HUES64 (cell line): ENCODE results near the gene NT5DC2.

Source experiments
- H3K27ac ChIP-seq: 2 replicates; pipeline ENCODE4 v1.7.0; 2013; ENCODE audit warnings: low read depth, low read length, inconsistent platforms
- H3K27me3 ChIP-seq: 2 replicates; pipeline ENCODE4 v1.6.1; 2013; ENCODE audit warnings: mild to moderate bottlenecking, low read length; ENCODE audit not compliant: insufficient read depth
- H3K36me3 ChIP-seq: 2 replicates; pipeline ENCODE4 v1.6.1; 2013; ENCODE audit warnings: mild to moderate bottlenecking, low read length; ENCODE audit not compliant: insufficient read depth
- H3K4me1 ChIP-seq: 2 replicates; pipeline ENCODE4 v1.6.1; 2013; ENCODE audit warnings: mild to moderate bottlenecking, low read length, moderate library complexity; ENCODE audit not compliant: insufficient read depth
- H3K4me3 ChIP-seq: 2 replicates; pipeline ENCODE4 v1.5.1; 2013; ENCODE audit warnings: mild to moderate bottlenecking, low read length, moderate library complexity
- H3K9ac ChIP-seq: 2 replicates; pipeline ENCODE4 v1.6.1; 2013; ENCODE audit warnings: mild to moderate bottlenecking, low read depth, low read length
- H3K9me3 ChIP-seq: 2 replicates; pipeline ENCODE4 v1.6.1; 2013; ENCODE audit warnings: low read depth, low read length; ENCODE audit not compliant: insufficient read depth
- WGBS: fragments of 150-250, 120-280 bp; methylation state at CpG from one replicate; pipeline ENCODE4 v1.1.7; 2013; ENCODE audit warnings: missing lambda C conversion rate; 5-methylcytosine and 5-hydroxymethylcytosine counted together

Gene NT5DC2

GRCh38 chr3:52514576-52514975 is 19.1 kb downstream of the NT5DC2 start:
- no peaks in the 10 kb centered on the region for H3K36me3 ChIP-seq
- H3K4me3 ChIP-seq = no peak overlapping the region
- no peak overlapping the region for H3K27ac ChIP-seq
- no peaks in the 10 kb centered on the region for H3K9me3 ChIP-seq
- no peak overlapping the region; the same call in 1 of the 2 replicates for H3K9ac ChIP-seq
- H3K27me3 ChIP-seq = peaks cover 8% of the 10 kb centered on the region
- no peaks in the 10 kb centered on the region for H3K4me1 ChIP-seq
- 89% methylated on average over 10 of the region's 11 CpGs for WGBS

- peaks cover 5% of the 10 kb centered on the region; the same call in 1 of the 2 replicates for H3K27me3 ChIP-seq
- WGBS = 88% methylated on average over 7 of the region's 7 CpGs
- H3K9ac ChIP-seq = no peak overlapping the region
- no peak overlapping the region for H3K4me3 ChIP-seq
- H3K27ac ChIP-seq = no peak overlapping the region
- no peaks in the 10 kb centered on the region for H3K4me1 ChIP-seq
- no peaks in the 10 kb centered on the region for H3K9me3 ChIP-seq
- no peaks in the 10 kb centered on the region for H3K36me3 ChIP-seq
Measured at GRCh38 chr3:52513281-52513680, 20.4 kb downstream of the NT5DC2 start.

- Histone ChIP-seq H3K27ac (no peak overlapping the region), H3K9me3 (no peaks in the 10 kb centered on the region), H3K27me3 (no peaks in the 10 kb centered on the region; the same call in 1 of the 2 replicates), H3K36me3 (no peaks in the 10 kb centered on the region), H3K9ac (no peak overlapping the region), H3K4me1 (no peaks in the 10 kb centered on the region), H3K4me3 (no peak overlapping the region)
- WGBS = 81% methylated on average over 17 of the region's 17 CpGs
Measured at GRCh38 chr3:52512727-52513126, 20.9 kb downstream of the NT5DC2 start.

- Histone ChIP-seq H3K4me3 (no peak overlapping the region), H3K27me3 (no peaks in the 10 kb centered on the region; the same call in 1 of the 2 replicates), H3K27ac (no peak overlapping the region), H3K36me3 (no peaks in the 10 kb centered on the region), H3K4me1 (no peaks in the 10 kb centered on the region), H3K9me3 (no peaks in the 10 kb centered on the region), H3K9ac (no peak overlapping the region)
- WGBS = 71% methylated on average over 7 of the region's 8 CpGs
Measured at GRCh38 chr3:52512105-52512504, 21.6 kb downstream of the NT5DC2 start.

GRCh38 chr3:52511509-52511908 is 22.1 kb downstream of the NT5DC2 start:
- no peaks in the 10 kb centered on the region; the same call in 1 of the 2 replicates for H3K27me3 ChIP-seq
- H3K36me3 ChIP-seq = no peaks in the 10 kb centered on the region
- H3K4me3 ChIP-seq = no peak overlapping the region
- no peak overlapping the region for H3K27ac ChIP-seq
- no peaks in the 10 kb centered on the region for H3K9me3 ChIP-seq
- no peak overlapping the region for H3K9ac ChIP-seq
- WGBS = 86% methylated on average over 7 of the region's 7 CpGs
- H3K4me1 ChIP-seq = no peaks in the 10 kb centered on the region

- H3K4me3 ChIP-seq = no peak overlapping the region
- H3K36me3 ChIP-seq = no peaks in the 10 kb centered on the region
- H3K27me3 ChIP-seq = no peaks in the 10 kb centered on the region; the same call in 1 of the 2 replicates
- H3K4me1 ChIP-seq = no peaks in the 10 kb centered on the region
- no peaks in the 10 kb centered on the region for H3K9me3 ChIP-seq
- WGBS = 89% methylated on average over 12 of the region's 12 CpGs
- H3K9ac ChIP-seq = no peak overlapping the region
- no peak overlapping the region for H3K27ac ChIP-seq
Measured at GRCh38 chr3:52509753-52510328, 23.8 kb downstream of the NT5DC2 start.

GRCh38 chr3:52507359-52507758 is 26.3 kb downstream of the NT5DC2 start:
- H3K27ac ChIP-seq = no peak overlapping the region
- H3K9me3 ChIP-seq = no peaks in the 10 kb centered on the region

GRCh38 chr3:52506266-52506966 is 27.2 kb downstream of the NT5DC2 start:
- Histone ChIP-seq H3K36me3 (no peaks in the 10 kb centered on the region), H3K4me3 (no peak overlapping the region), H3K9me3 (no peaks in the 10 kb centered on the region), H3K27ac (no peak overlapping the region), H3K27me3 (no peaks in the 10 kb centered on the region), H3K4me1 (no peaks in the 10 kb centered on the region), H3K9ac (no peak overlapping the region)
- WGBS = 89% methylated on average over 27 of the region's 27 CpGs

More at GRCh38 chr3:52507359-52507758, 26.3 kb downstream of the NT5DC2 start:
- Histone ChIP-seq H3K4me3 (no peak overlapping the region), H3K9ac (no peak overlapping the region), H3K36me3 (no peaks in the 10 kb centered on the region), H3K27me3 (no peaks in the 10 kb centered on the region), H3K4me1 (no peaks in the 10 kb centered on the region)
- WGBS = 75% methylated on average over 5 of the region's 5 CpGs

- 82% methylated on average over 10 of the region's 10 CpGs for WGBS
- H3K9ac ChIP-seq = no peak overlapping the region
- no peaks in the 10 kb centered on the region for H3K4me1 ChIP-seq
- H3K27me3 ChIP-seq = no peaks in the 10 kb centered on the region
- H3K36me3 ChIP-seq = no peaks in the 10 kb centered on the region
- H3K4me3 ChIP-seq = no peak overlapping the region
- H3K9me3 ChIP-seq = no peaks in the 10 kb centered on the region
- H3K27ac ChIP-seq = no peak overlapping the region
Measured at GRCh38 chr3:52504977-52505376, 28.7 kb downstream of the NT5DC2 start.

GRCh38 chr3:52503788-52504424 is 29.8 kb downstream of the NT5DC2 start:
- no peaks in the 10 kb centered on the region for H3K36me3 ChIP-seq
- H3K27me3 ChIP-seq = no peaks in the 10 kb centered on the region
- H3K9me3 ChIP-seq = no peaks in the 10 kb centered on the region
- H3K27ac ChIP-seq = no peak overlapping the region
- WGBS = 83% methylated on average over 23 of the region's 23 CpGs
- no peak overlapping the region for H3K9ac ChIP-seq
- H3K4me1 ChIP-seq = no peaks in the 10 kb centered on the region
- H3K4me3 ChIP-seq = no peak overlapping the region

- 93% methylated on average over 11 of the region's 11 CpGs for WGBS
- Histone ChIP-seq H3K4me3 (no peak overlapping the region), H3K27ac (no peak overlapping the region), H3K9me3 (no peaks in the 10 kb centered on the region), H3K36me3 (no peaks in the 10 kb centered on the region), H3K4me1 (no peaks in the 10 kb centered on the region), H3K9ac (no peak overlapping the region), H3K27me3 (no peaks in the 10 kb centered on the region)
Measured at GRCh38 chr3:52502808-52503350, 30.8 kb downstream of the NT5DC2 start.
